ENCODE data around the gene LONRF2. TPM values are rescaled to one million over a fixed set of nuclear protein-coding genes. Genes with fewer than 3 reads are reported as not detected.

The LONRF2 gene
- total RNA-seq, 1 experiment from 2014 or later = 1.6 TPM

- no peaks in the 10 kb centered on the region for H3K9me2 ChIP-seq (ENCODE audit: insufficient read depth)
- no peaks in the 10 kb centered on the region for H3K79me2 ChIP-seq (ENCODE audit: insufficient read depth, low read length)
- H3K36me3 ChIP-seq (ENCODE audit: control insufficient read depth in 1 of 2, insufficient read depth in 2 of 2, low read length in 2 of 2) = no peaks in the 10 kb centered on the region
- CTCF ChIA-PET = interaction anchor here (0.6 to 7.1 kb wide), 20 partner anchors 17 to 703 kb away, joined by 3 to 147 read pairs (median 6); partner anchors contain the start of gene PDCL3
- 0 out of 4 replicates have a peak, but pooled peaks cover 0 to 6% of the 10 kb centered on the region in 2 experiments for H3K4me1 ChIP-seq (ENCODE audit: control insufficient read depth in 1 of 2, insufficient read depth in 2 of 2, low read length in 2 of 2)
- POLR2A ChIA-PET = interaction anchor here (2.2 kb wide), 1 partner anchor 118 kb away, joined by 14 read pairs; no protein-coding TSS in a partner anchor
- TF ChIP-seq CEBPB (IDR thresholded peaks at IDR 0.05; ENCODE audit: low read depth) (no peak), FOSL1 (IDR thresholded peaks at IDR 0.05; ENCODE audit: low read depth) (no peak), MAX (IDR thresholded peaks at IDR 0.05) (no peak), POLR2A (IDR thresholded peaks at IDR 0.05; ENCODE audit: borderline replicate concordance, extremely low read depth, insufficient read depth, insufficient read length) (no peak), ZBTB33 (IDR thresholded peaks at IDR 0.05; ENCODE audit: extremely low read depth, insufficient replicate concordance, low read length) (no peak), RAD21 (IDR thresholded peaks at IDR 0.05; ENCODE audit: low read depth) (peak; percentile 98), ELF1 (IDR thresholded peaks at IDR 0.05; ENCODE audit: borderline replicate concordance, low read depth) (no peak), SIN3A (IDR thresholded peaks at IDR 0.05; ENCODE audit: low read depth) (no peak), TCF7L2 (IDR thresholded peaks at IDR 0.05; ENCODE audit: borderline replicate concordance, extremely low read depth, insufficient read depth, insufficient read length) (no peak), CTCF (IDR thresholded peaks at IDR 0.05 in 2 of 3, conservative IDR thresholded peaks at IDR 0.05 in 1 of 3; ENCODE audit: borderline replicate concordance in 1 of 3, insufficient read depth in 1 of 3, low read depth in 2 of 3, low read length in 2 of 3) (peak; percentile 88 to 97 (median 94)), REST (IDR thresholded peaks at IDR 0.05; ENCODE audit: low read depth) (no peak), CBX3 (IDR thresholded peaks at IDR 0.05; ENCODE audit: low read depth) (peak; percentile 84), JUND (IDR thresholded peaks at IDR 0.05) (no peak)
- no peak overlapping the region for H3K4me3 ChIP-seq (replicated peaks in 1 of 2; ENCODE audit: low read depth in 1 of 2, low read length in 2 of 2)
- DNase-seq (ENCODE audit: low read depth, low spot score) (peak; percentile 54), ATAC-seq (peak; percentile 89)
- RAD21 ChIA-PET (ENCODE audit: low non-redundant PET in 1 of 2, low total read pairs in 2 of 2, uncharacterized antibody in 2 of 2, unreplicated experiment in 2 of 2) = interaction anchor here (0.7 to 3.8 kb wide), 5 partner anchors 17 to 160 kb away, joined by 3 to 37 read pairs (median 5); no protein-coding TSS in a partner anchor
- peaks cover 0 to 3% of the 10 kb centered on the region in 2 experiments; a peak in 1 of 4 replicates for H3K9me3 ChIP-seq (ENCODE audit: control insufficient read depth in 1 of 2, insufficient read depth in 1 of 2, low read depth in 1 of 2, low read length in 2 of 2)
- no peaks in the 10 kb centered on the region for H3K27me3 ChIP-seq (ENCODE audit: insufficient read depth, low read length)
- no peak overlapping the region for H3K4me2 ChIP-seq (ENCODE audit: low read length)
- no peak overlapping the region for H3K27ac ChIP-seq (ENCODE audit: low read depth, low read length)
- no peaks in the 10 kb centered on the region for H4K20me1 ChIP-seq (ENCODE audit: insufficient read depth)
- H2AFZ ChIP-seq (ENCODE audit: low read depth, low read length, poor library complexity, severe bottlenecking) = peak overlapping the region; percentile 77
- intact Hi-C loops (cut with micrococcal nuclease) = loop anchor here (1.0 to 10.0 kb wide), 4 partner anchors 119 to 705 kb away; partner anchors contain the start of gene PDCL3
- no TSS peak for BruUV-seq (replicated peaks)
- H3K9ac ChIP-seq (ENCODE audit: low read length) = no peak overlapping the region
Observed at GRCh38 chr2:100262555-100263320, 59.6 kb downstream of the LONRF2 start.

Data from HCT116 (cell line).